IPS-NIHi11 (cell line): ENCODE results near the gene CIAO3.

Experiments
- DNase-seq: peaks from one replicate; pipeline ENCODE4 v3.0.0; 2012; ENCODE audit warnings: mixed read lengths, low spot score

The CIAO3 gene

GRCh38 chr16:709566-710499 is 31.0 kb downstream of the CIAO3 start:
- DNase-seq = peak; percentile 74

GRCh38 chr16:708959-709358 is 31.8 kb downstream of the CIAO3 start:
- no peak for DNase-seq

GRCh38 chr16:708019-708418 is 32.8 kb downstream of the CIAO3 start:
- DNase-seq = no peak

- no peak for DNase-seq
Observed at GRCh38 chr16:707062-707538, 33.7 kb downstream of the CIAO3 start.

- peak; percentile 35 for DNase-seq
Observed at GRCh38 chr16:706189-707061, 34.4 kb downstream of the CIAO3 start.

GRCh38 chr16:705431-706188 is 35.2 kb downstream of the CIAO3 start, which contains the start of gene FBXL16:
Gene FBXL16 (minus strand): TSS chr16:705801. CDS start chr16:697405, 8,396 bp downstream.
- DNase-seq = peak; percentile 81

- DNase-seq = no peak
Observed at GRCh38 chr16:704552-705380, 36.0 kb downstream of the CIAO3 start.

- no peak for DNase-seq
Observed at GRCh38 chr16:704047-704446, 36.8 kb downstream of the CIAO3 start.

- DNase-seq = no peak
Observed at GRCh38 chr16:703406-703805, 37.4 kb downstream of the CIAO3 start.

GRCh38 chr16:702341-702740 is 38.5 kb downstream of the CIAO3 start:
- DNase-seq = no peak

- DNase-seq = peak; percentile 92
Observed at GRCh38 chr16:700684-701584, 39.9 kb downstream of the CIAO3 start.

- no peak for DNase-seq
Observed at GRCh38 chr16:698911-699671, 41.7 kb downstream of the CIAO3 start.

- DNase-seq = peak; percentile 86
Observed at GRCh38 chr16:695355-696089, 45.3 kb downstream of the CIAO3 start.

- DNase-seq = no peak
Observed at GRCh38 chr16:694863-695354, 45.9 kb downstream of the CIAO3 start.

- DNase-seq = peak; percentile 62
Observed at GRCh38 chr16:694187-694862, 46.5 kb downstream of the CIAO3 start.

- DNase-seq = no peak
Observed at GRCh38 chr16:693766-694165, 47.0 kb downstream of the CIAO3 start.

- DNase-seq = no peak
Observed at GRCh38 chr16:693364-693763, 47.4 kb downstream of the CIAO3 start.
